Hepatocyte (in vitro differentiated cells): ENCODE results near the gene GNAT2.

Source experiments
- CTCF ChIP-seq: fragments of 200-600 bp; sonication (generic); IDR thresholded peaks from 2 replicates; pipeline ENCODE4 v1.5.1; 2016; ENCODE audit warnings: antibody characterized with exemption, mild to moderate bottlenecking; ENCODE audit not compliant: poor library complexity
- EZH2 ChIP-seq: fragments of 200-600 bp; sonication (generic); IDR thresholded peaks from 2 replicates; pipeline ENCODE4 v1.6.1; 2016; ENCODE audit warnings: antibody characterized with exemption, mild to moderate bottlenecking, borderline replicate concordance
- EZH2phosphoT487 ChIP-seq: fragments of 200-600 bp; sonication (generic); IDR thresholded peaks from one replicate; pipeline ENCODE4 v1.6.1; 2018; ENCODE audit warnings: antibody characterized with exemption, mild to moderate bottlenecking, low read depth, moderate library complexity; ENCODE audit not compliant: unreplicated experiment, severe bottlenecking

GRCh38 chr1:109613361-109614147 is 5.9 kb downstream of the GNAT2 start:
- TF ChIP-seq CTCF (no peak), EZH2 (no peak), EZH2phosphoT487 (no peak)
